Measurements from ENCODE around the gene REXO5. TPM values are rescaled to one million over a fixed set of nuclear protein-coding genes. Genes with fewer than 3 reads are reported as not detected.
"Not testable (repeated sequence)": the region's sequence is repeated elsewhere in the genome, so short reads cannot be mapped to it uniquely, and the experiment has no call there.

REXO5 gene
- polyA plus RNA-seq, 1 donor (not counting 4 experiments of a cell fraction or from before 2014, with no cell fraction given): 2.6 TPM

- Histone ChIP-seq H3K4me2 (ENCODE audit: control insufficient read depth, extremely low read depth, insufficient read depth, low read depth, low read length) (no peak overlapping the region), H2AFZ (ENCODE audit: control insufficient read depth, low read length) (no peak overlapping the region), H3K4me3 (ENCODE audit: control insufficient read depth in 2 of 3, extremely low read depth in 1 of 3, insufficient read depth in 2 of 3, low read depth in 1 of 3, low read length in 3 of 3) (no peak overlapping the region), H3K9me3 (ENCODE audit: control insufficient read depth, low read depth, low read length) (no peaks in the 10 kb centered on the region), H3K4me1 (ENCODE audit: control insufficient read depth, extremely low read depth, insufficient read depth, low read length) (peaks cover 7% of the 10 kb centered on the region), H3K9me1 (ENCODE audit: control insufficient read depth, extremely low read depth, insufficient read depth, low read length) (no peaks in the 10 kb centered on the region), H3K36me3 (ENCODE audit: control insufficient read depth in 2 of 2, extremely low read depth in 1 of 2, insufficient read depth in 2 of 2, low read length in 2 of 2) (no peaks in the 10 kb centered on the region), H3K9ac (ENCODE audit: control insufficient read depth, extremely low read depth, insufficient read depth, low read length) (no peak overlapping the region), H3K79me2 (ENCODE audit: control insufficient read depth, insufficient read depth, low read length) (peaks cover 2% of the 10 kb centered on the region), H3K27ac (ENCODE audit: control insufficient read depth, insufficient read depth, low read length) (no peak overlapping the region), H4K20me1 (ENCODE audit: control insufficient read depth, extremely low read depth, insufficient read depth, low read length) (no peaks in the 10 kb centered on the region), H3K27me3 (ENCODE audit: control insufficient read depth, extremely low read depth, insufficient read depth, low read length) (no peaks in the 10 kb centered on the region)
- no peak for FAIRE-seq
- dilution Hi-C loops (cut with MboI; ENCODE audit: extremely low pct_ligation_motif_present, low sequenced_read_pairs): no loop called here
- DNase-seq (ENCODE audit: low read depth, low spot score): no peak
- TF ChIP-seq EZH2 (IDR thresholded peaks at IDR 0.05; ENCODE audit: low read length) (no peak), CTCF (optimal IDR thresholded peaks at IDR 0.05 in 1 of 3, IDR thresholded peaks at IDR 0.05 in 1 of 3, conservative IDR thresholded peaks at IDR 0.05 in 1 of 3; ENCODE audit: extremely low read depth in 1 of 3, insufficient read depth in 2 of 3, low read length in 3 of 3) (no peak)
Measured at GRCh38 chr16:20803561-20804214, 2.6 kb upstream of the REXO5 start.

- H3K4me1 ChIP-seq (ENCODE audit: control insufficient read depth, extremely low read depth, insufficient read depth, low read length); dilution Hi-C loops (cut with MboI; ENCODE audit: extremely low pct_ligation_motif_present, low sequenced_read_pairs); H3K9me1 ChIP-seq (ENCODE audit: control insufficient read depth, extremely low read depth, insufficient read depth, low read length); H3K27me3 ChIP-seq (ENCODE audit: control insufficient read depth, extremely low read depth, insufficient read depth, low read length); H3K9me3 ChIP-seq (ENCODE audit: control insufficient read depth, low read depth, low read length); H3K79me2 ChIP-seq (ENCODE audit: control insufficient read depth, insufficient read depth, low read length); FAIRE-seq; DNase-seq (ENCODE audit: low read depth, low spot score); H4K20me1 ChIP-seq (ENCODE audit: control insufficient read depth, extremely low read depth, insufficient read depth, low read length); H3K36me3 ChIP-seq (ENCODE audit: control insufficient read depth in 2 of 2, extremely low read depth in 1 of 2, insufficient read depth in 2 of 2, low read length in 2 of 2): not testable (repeated sequence)
- Histone ChIP-seq H3K4me2 (ENCODE audit: control insufficient read depth, extremely low read depth, insufficient read depth, low read depth, low read length) (peak overlapping the region; percentile 88), H3K9ac (ENCODE audit: control insufficient read depth, extremely low read depth, insufficient read depth, low read length) (peak overlapping the region; percentile 89), H3K27ac (ENCODE audit: control insufficient read depth, insufficient read depth, low read length) (peak overlapping the region; percentile 89), H2AFZ (ENCODE audit: control insufficient read depth, low read length) (peak overlapping the region; percentile 96), H3K4me3 (ENCODE audit: control insufficient read depth in 2 of 3, extremely low read depth in 1 of 3, insufficient read depth in 2 of 3, low read depth in 1 of 3, low read length in 3 of 3) (peak overlapping the region; percentile 86 to 95 (median 93))
Measured at GRCh38 chr16:20805684-20806167, 601 bp upstream of the REXO5 start.

- DNase-seq (ENCODE audit: low read depth, low spot score) (no peak), FAIRE-seq (no peak)
- no peaks in the 10 kb centered on the region for H3K9me3 ChIP-seq (ENCODE audit: control insufficient read depth, low read depth, low read length)
- H3K36me3 ChIP-seq (ENCODE audit: control insufficient read depth in 2 of 2, extremely low read depth in 1 of 2, insufficient read depth in 2 of 2, low read length in 2 of 2): peaks cover 0 to 4% of the 10 kb centered on the region in 2 experiments
- no peak for TF ChIP-seq CTCF (optimal IDR thresholded peaks at IDR 0.05 in 1 of 3, IDR thresholded peaks at IDR 0.05 in 1 of 3, conservative IDR thresholded peaks at IDR 0.05 in 1 of 3; ENCODE audit: extremely low read depth in 1 of 3, insufficient read depth in 2 of 3, low read length in 3 of 3)
- TF ChIP-seq EZH2 (IDR thresholded peaks at IDR 0.05; ENCODE audit: low read length): no peak
- H3K9me1 ChIP-seq (ENCODE audit: control insufficient read depth, extremely low read depth, insufficient read depth, low read length): no peaks in the 10 kb centered on the region
- H3K4me1 ChIP-seq (ENCODE audit: control insufficient read depth, extremely low read depth, insufficient read depth, low read length): peaks cover 7% of the 10 kb centered on the region
- H3K4me3 ChIP-seq (ENCODE audit: control insufficient read depth in 2 of 3, extremely low read depth in 1 of 3, insufficient read depth in 2 of 3, low read depth in 1 of 3, low read length in 3 of 3): no peak overlapping the region
- no peak overlapping the region for H3K27ac ChIP-seq (ENCODE audit: control insufficient read depth, insufficient read depth, low read length)
- no peak overlapping the region for H3K9ac ChIP-seq (ENCODE audit: control insufficient read depth, extremely low read depth, insufficient read depth, low read length)
- no peak overlapping the region for H2AFZ ChIP-seq (ENCODE audit: control insufficient read depth, low read length)
- H3K4me2 ChIP-seq (ENCODE audit: control insufficient read depth, extremely low read depth, insufficient read depth, low read depth, low read length): peak overlapping the region; percentile 88
- dilution Hi-C loops (cut with MboI; ENCODE audit: extremely low pct_ligation_motif_present, low sequenced_read_pairs): no loop called here
- H3K27me3 ChIP-seq (ENCODE audit: control insufficient read depth, extremely low read depth, insufficient read depth, low read length): no peaks in the 10 kb centered on the region
- no peaks in the 10 kb centered on the region for H4K20me1 ChIP-seq (ENCODE audit: control insufficient read depth, extremely low read depth, insufficient read depth, low read length)
- H3K79me2 ChIP-seq (ENCODE audit: control insufficient read depth, insufficient read depth, low read length): peaks cover 2% of the 10 kb centered on the region
Measured at GRCh38 chr16:20807862-20808261, 1.5 kb downstream of the REXO5 start.
